HG02588 (cell line): ENCODE measurements around the gene KRT38.
"Not testable (repeated sequence)": the region's sequence is repeated elsewhere in the genome, so short reads cannot be mapped to it uniquely, and the experiment has no call there.

Experiments
- ATAC-seq: cut with Tn5 transposase; IDR thresholded peaks from one replicate; pipeline ENCODE4 v1.9.1; 2021; ENCODE audit warnings: mild to moderate bottlenecking, moderate library complexity; ENCODE audit not compliant: unreplicated experiment

KRT38 gene

GRCh38 chr17:41396996-41397660, 43.7 kb downstream of the KRT38 start, which contains the start of gene KRT31:
TSS of gene KRT31 (minus strand) at chr17:41397608. CDS start at chr17:41397539, 69 bp downstream.
- ATAC-seq = no peak

GRCh38 chr17:41396340-41396739, 44.4 kb downstream of the KRT38 start:
- ATAC-seq = no peak

- ATAC-seq = no peak
Measured at GRCh38 chr17:41395611-41396010, 45.2 kb downstream of the KRT38 start.

- ATAC-seq = not testable (repeated sequence)
Measured at GRCh38 chr17:41395044-41395443, 45.7 kb downstream of the KRT38 start.

GRCh38 chr17:41394254-41394996, 46.4 kb downstream of the KRT38 start:
- ATAC-seq = no peak

- ATAC-seq = no peak
Measured at GRCh38 chr17:41393826-41394225, 47.0 kb downstream of the KRT38 start.

- ATAC-seq = no peak
Measured at GRCh38 chr17:41393294-41393693, 47.5 kb downstream of the KRT38 start.

GRCh38 chr17:41392278-41392677, 48.5 kb downstream of the KRT38 start:
- no peak for ATAC-seq

GRCh38 chr17:41391535-41391934, 49.2 kb downstream of the KRT38 start:
- ATAC-seq = no peak

- ATAC-seq = no peak
Measured at GRCh38 chr17:41390411-41390938, 50.3 kb downstream of the KRT38 start.

- no peak for ATAC-seq
Measured at GRCh38 chr17:41387670-41388069, 53.1 kb downstream of the KRT38 start.

GRCh38 chr17:41386227-41386626, 54.6 kb downstream of the KRT38 start:
- no peak for ATAC-seq
